Measurements from ENCODE around the gene MUTYH.

Gene MUTYH

GRCh38 chr1:45344499-45344898, 4.3 kb upstream of the MUTYH start:
- no peak overlapping the region for H3K4me3 ChIP-seq (replicated peaks in 1 of 2; ENCODE audit: low read depth in 2 of 2, low read length in 2 of 2)
- no peak for DNase-seq (ENCODE audit: low read depth in 2 of 2)
- no peak for TF ChIP-seq CTCF (IDR thresholded peaks at IDR 0.05; ENCODE audit: low read depth, low read length)

- peak overlapping the region; percentile 91 to 92 for H3K4me3 ChIP-seq (replicated peaks in 1 of 2; ENCODE audit: low read depth in 2 of 2, low read length in 2 of 2)
- DNase-seq (ENCODE audit: low read depth in 2 of 2), result peak in 1 of 2 donors; percentile 12
- no peak for TF ChIP-seq CTCF (IDR thresholded peaks at IDR 0.05; ENCODE audit: low read depth, low read length)
Observed at GRCh38 chr1:45340816-45341466, 701 bp upstream of the MUTYH start.

- TF ChIP-seq CTCF (IDR thresholded peaks at IDR 0.05; ENCODE audit: low read depth, low read length), result no peak
- no peak for DNase-seq (ENCODE audit: low read depth in 2 of 2)
- no peak overlapping the region for H3K4me3 ChIP-seq (replicated peaks in 1 of 2; ENCODE audit: low read depth in 2 of 2, low read length in 2 of 2)
Observed at GRCh38 chr1:45337630-45338325, 2.5 kb downstream of the MUTYH start.

- TF ChIP-seq CTCF (IDR thresholded peaks at IDR 0.05; ENCODE audit: low read depth, low read length), result no peak
- H3K4me3 ChIP-seq (replicated peaks in 1 of 2; ENCODE audit: low read depth in 2 of 2, low read length in 2 of 2), result no peak overlapping the region
- no peak for DNase-seq (ENCODE audit: low read depth in 2 of 2)
Observed at GRCh38 chr1:45335855-45336324, 4.3 kb downstream of the MUTYH start.

GRCh38 chr1:45334308-45335245, 5.7 kb downstream of the MUTYH start:
- TF ChIP-seq CTCF (IDR thresholded peaks at IDR 0.05; ENCODE audit: low read depth, low read length), result no peak
- peak; percentile 21 to 22 for DNase-seq (ENCODE audit: low read depth in 2 of 2)
- no peak overlapping the region for H3K4me3 ChIP-seq (replicated peaks in 1 of 2; ENCODE audit: low read depth in 2 of 2, low read length in 2 of 2)

- DNase-seq (ENCODE audit: low read depth in 2 of 2), result no peak
- H3K4me3 ChIP-seq (replicated peaks in 1 of 2; ENCODE audit: low read depth in 2 of 2, low read length in 2 of 2), result no peak overlapping the region
- TF ChIP-seq CTCF (IDR thresholded peaks at IDR 0.05; ENCODE audit: low read depth, low read length), result no peak
Observed at GRCh38 chr1:45332346-45332720, 7.9 kb downstream of the MUTYH start.

Measured in cardiac fibroblast (primary cell).